ENCODE results near the gene EFCAB11.
"Not testable (repeated sequence)": the region's sequence is repeated elsewhere in the genome, so short reads cannot be mapped to it uniquely, and the experiment has no call there.

EFCAB11 gene

DNA sequence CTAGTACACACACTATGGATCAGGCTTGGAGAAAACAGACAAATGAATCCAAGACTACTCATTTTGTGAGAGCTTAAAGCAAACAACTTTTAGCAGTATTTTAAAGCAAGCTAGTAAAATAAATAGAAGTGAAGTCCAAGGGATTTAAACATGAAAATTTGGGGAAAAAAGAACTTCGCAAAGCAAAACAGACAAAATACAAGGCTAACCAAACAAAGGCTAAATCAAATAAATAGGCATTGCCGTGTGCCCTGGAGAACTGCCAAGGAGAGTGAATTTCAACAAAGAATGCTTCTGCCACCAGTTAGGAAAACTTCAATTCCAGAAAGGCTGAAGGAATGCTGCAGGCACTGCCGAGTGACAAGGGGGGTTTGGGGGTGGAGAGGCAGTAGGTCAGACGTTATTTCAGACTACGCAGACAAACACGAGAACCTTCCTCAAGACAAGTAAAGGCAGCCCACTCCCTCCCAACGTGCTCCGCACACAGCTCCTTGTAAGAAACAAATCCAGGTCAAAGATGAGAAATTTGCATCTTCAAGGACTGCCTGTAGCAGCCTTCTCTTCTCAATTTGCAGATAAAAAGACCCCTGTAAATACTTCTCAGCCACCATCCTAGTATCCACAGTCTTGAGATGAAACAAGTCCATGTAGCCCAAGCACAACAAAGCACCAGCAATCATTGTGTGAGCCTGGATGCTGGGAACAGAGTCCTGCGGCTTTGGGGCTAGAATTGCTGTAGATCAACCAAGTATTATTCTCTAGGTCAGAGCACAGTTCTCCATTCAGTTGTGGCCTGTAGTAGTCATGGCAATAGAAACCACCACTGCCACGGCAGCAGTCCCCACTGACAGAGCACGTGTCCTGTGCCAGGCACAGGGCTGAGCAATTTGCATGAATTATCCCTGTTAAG, 43.3 kb downstream of the EFCAB11 start:
- no peak for DNase-seq (ENCODE audit: low read depth in 3 of 3)

DNA sequence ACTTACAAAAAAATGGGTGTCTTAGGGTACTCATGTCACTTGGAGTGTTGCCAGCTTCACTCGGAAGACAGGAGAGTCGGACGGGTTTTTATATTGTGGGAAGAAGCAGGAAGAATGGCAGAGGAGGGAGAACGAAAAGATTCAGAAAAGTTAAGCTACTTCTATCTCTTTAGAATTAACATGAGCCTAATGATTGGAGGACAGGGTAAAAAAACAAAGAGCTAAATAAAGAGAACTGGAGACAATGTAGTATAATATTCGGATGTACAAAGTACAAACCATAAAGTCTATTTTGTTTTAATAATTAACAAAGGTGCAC, 43.9 kb downstream of the EFCAB11 start:
- DNase-seq (ENCODE audit: low read depth in 3 of 3): no peak

GRCh38 chr14:89909586-89909985, 44.9 kb downstream of the EFCAB11 start:
- no peak for DNase-seq (ENCODE audit: low read depth in 3 of 3)

- DNase-seq (ENCODE audit: low read depth in 3 of 3): no peak
These were observed 45.6 kb downstream of the EFCAB11 start for GRCh38 chr14:89908712-89909450.

- DNase-seq (ENCODE audit: low read depth in 3 of 3): no peak
These were observed 46.9 kb downstream of the EFCAB11 start for GRCh38 chr14:89907655-89908054.

- DNase-seq (ENCODE audit: low read depth in 3 of 3): no peak
These were observed 48.5 kb downstream of the EFCAB11 start for GRCh38 chr14:89906000-89906399.

DNA sequence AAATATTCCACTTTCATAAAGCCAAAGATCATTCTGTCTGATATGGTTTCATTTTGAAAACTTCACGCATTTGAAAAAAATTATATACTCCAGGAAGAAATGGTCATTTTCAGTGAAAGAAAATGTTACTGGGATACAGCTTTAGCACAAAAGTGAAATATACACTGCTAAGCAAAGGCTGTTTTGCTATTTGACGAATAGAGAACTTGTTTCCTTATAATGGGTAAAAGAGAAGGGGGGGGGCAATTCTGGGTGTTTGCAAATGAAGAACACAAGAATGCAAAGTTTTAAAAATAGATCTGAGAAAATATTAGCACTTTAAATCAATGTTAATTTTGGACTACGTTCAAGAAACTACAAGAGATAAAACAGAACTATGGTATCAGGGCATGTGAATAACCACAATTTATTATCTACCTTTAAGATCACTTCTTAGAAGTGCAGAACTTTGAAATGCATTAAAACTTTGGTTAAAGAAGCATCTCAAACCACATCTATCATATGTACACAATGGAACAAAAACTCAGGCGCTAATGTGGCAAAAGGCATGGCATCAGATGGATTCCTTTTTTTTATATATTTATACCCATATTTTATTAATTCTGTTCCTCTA, 51.1 kb downstream of the EFCAB11 start:
- no peak for DNase-seq (ENCODE audit: low read depth in 3 of 3)

GRCh38 chr14:89902881-89903280, 51.6 kb downstream of the EFCAB11 start:
- DNase-seq (ENCODE audit: low read depth in 3 of 3): no peak

- no peak for DNase-seq (ENCODE audit: low read depth in 3 of 3)
These were observed 53.7 kb downstream of the EFCAB11 start for GRCh38 chr14:89900802-89901201.

- no peak for DNase-seq (ENCODE audit: low read depth in 3 of 3)
These were observed 54.4 kb downstream of the EFCAB11 start for GRCh38 chr14:89899917-89900663.

- DNase-seq (ENCODE audit: low read depth in 3 of 3): no peak
These were observed 55.2 kb downstream of the EFCAB11 start for GRCh38 chr14:89899291-89899690.

DNA sequence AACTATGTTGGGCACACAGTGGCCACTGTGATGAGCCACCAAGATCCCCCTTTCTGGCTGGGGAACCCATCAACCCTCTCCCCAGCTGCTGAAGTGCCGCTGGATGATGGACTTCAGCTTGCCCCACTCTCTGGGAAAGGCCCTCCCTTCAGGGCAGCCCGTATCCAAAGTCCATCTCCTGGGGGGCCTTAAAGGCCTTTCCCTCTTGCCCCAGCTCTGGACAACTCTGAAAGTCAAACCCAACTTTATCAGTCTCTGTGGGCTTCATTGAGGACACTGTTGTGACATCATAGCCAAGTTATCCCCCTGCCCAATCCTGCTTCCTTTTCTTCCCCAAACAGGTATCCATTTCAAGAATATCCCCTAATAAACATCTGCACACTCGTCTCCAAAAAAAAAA, 61.1 kb downstream of the EFCAB11 start:
- not testable (repeated sequence) for DNase-seq (ENCODE audit: low read depth in 3 of 3)

DNA sequence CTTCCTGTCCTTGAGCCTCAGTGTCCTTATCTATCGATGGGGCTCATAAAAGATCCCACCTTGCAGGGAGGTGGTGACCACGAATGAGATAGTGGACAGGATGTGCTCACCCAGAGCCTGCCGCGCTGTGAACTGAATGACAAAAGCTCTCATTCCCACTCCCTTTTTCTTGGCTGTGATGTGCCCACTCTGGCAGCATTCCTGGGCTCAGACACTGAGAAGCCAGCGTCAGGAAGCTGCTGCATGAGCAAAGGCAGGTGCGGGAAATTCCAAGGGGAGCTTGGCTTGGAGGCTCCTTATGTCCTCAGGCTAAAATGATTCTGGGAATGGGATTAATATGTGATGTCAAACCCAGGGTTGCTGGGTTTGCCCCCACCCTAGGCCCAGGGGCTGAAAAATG, 61.6 kb downstream of the EFCAB11 start:
- DNase-seq (ENCODE audit: low read depth in 3 of 3): no peak

DNA sequence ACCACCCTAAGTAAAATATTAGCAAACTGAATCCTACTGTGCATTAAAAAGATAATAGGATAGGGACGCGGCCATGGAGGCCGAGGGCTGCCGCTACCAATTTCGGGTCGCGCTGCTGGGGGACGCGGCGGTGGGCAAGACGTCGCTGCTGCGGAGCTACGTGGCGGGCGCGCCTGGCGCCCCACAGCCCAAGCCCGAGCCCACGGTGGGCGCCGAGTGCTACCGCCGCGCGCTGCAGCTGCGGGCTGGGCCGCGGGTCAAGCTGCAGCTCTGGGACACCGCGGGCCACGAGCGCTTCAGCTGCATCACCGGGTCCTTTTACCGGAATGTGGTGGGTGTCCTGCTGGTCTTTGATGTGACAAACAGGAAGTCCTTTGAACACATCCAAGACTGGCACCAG, 62.8 kb downstream of the EFCAB11 start:
- DNase-seq (ENCODE audit: low read depth in 3 of 3): not testable (repeated sequence)

- no peak for DNase-seq (ENCODE audit: low read depth in 3 of 3)
These were observed 63.5 kb downstream of the EFCAB11 start for GRCh38 chr14:89891055-89891454.

- no peak for DNase-seq (ENCODE audit: low read depth in 3 of 3)
These were observed 63.9 kb downstream of the EFCAB11 start for GRCh38 chr14:89890589-89890988.

- no peak for DNase-seq (ENCODE audit: low read depth in 3 of 3)
These were observed 64.9 kb downstream of the EFCAB11 start for GRCh38 chr14:89889626-89890025.

GRCh38 chr14:89884761-89885160, 69.8 kb downstream of the EFCAB11 start:
- DNase-seq (ENCODE audit: low read depth in 3 of 3): no peak

GRCh38 chr14:89881839-89882238, 72.7 kb downstream of the EFCAB11 start:
- no peak for DNase-seq (ENCODE audit: low read depth in 3 of 3)

DNA sequence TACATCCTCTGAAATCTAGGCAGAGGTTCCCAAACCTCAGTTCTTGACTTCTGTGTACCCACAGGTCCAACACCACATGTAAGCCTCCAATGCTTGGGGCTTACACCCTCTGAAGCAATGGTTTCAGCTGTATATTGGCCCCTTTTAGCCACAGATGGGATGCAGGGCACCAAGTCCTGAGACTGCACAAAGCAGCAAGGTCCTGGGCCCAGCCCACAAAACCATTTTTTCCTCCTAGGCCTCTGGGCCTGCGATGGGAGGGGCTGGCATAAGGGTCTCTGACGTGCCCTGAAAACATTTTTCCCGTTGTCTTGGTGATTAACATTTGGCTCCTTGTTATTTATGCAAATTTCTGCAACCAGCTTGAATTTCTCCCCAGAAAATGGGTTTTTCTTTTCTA, 80.4 kb downstream of the EFCAB11 start:
- DNase-seq (ENCODE audit: low read depth in 3 of 3): not testable (repeated sequence)

DNA sequence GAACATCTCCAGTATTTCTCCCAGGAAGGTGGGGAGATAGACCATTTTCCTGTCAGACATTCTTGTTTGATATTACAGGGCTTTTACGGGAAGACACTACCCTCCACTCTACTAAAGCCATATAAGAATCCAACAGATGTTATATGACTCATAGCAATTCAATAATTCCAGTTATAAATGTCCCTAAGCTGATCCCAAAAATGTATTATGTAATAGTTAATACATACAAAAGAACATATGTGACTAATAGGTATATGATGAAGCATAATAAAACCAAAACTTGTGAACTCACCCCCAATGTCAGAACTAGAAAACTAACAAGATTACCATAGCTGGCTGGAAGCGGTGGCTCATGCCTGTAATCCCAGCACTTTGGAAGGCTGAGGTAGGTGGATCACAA, 84.2 kb downstream of the EFCAB11 start:
- no peak for DNase-seq (ENCODE audit: low read depth in 3 of 3)

DNA sequence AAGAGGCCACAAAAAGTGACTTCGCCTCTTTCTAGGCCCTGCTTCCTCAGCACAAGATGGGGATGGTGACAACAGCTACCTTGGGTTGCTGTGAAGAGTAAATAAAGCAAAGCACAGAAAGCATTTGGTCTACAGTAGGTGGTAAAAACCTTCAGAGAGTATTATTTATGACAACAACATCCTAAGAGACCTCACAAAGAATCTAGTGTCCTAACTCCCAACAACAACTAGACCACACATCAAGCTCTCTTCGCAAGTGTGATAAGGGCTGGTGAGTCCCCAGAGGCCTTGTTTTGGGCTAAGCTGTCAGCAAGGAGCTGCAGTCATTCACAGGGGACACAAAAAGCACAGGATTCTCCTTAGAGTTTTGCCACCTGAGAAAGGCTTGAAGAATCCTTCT, 84.9 kb downstream of the EFCAB11 start:
- DNase-seq (ENCODE audit: low read depth in 3 of 3): no peak

Data from stimulated activated CD4-positive, alpha-beta T cell treated with anti-CD3 and anti-CD28 coated beads, TNF-alpha, amount 100 ng/mL, for 24 hours (primary cell).